HepG2 (cell line): ENCODE data around the gene CMIP. TPM values are rescaled to one million over a fixed set of nuclear protein-coding genes. Genes with fewer than 3 reads are reported as not detected.

Experiments used
- ARNTL ChIP-seq: sonication (generic); formaldehyde crosslinking; IDR thresholded peaks from 2 replicates; pipeline ENCODE4 v1.4.0; 2020; ENCODE audit warnings: mild to moderate bottlenecking, missing genetic modification reagents
- ATF7 ChIP-seq, 2 experiments: fragments of 450-650 bp in 1 of 2; sonication (generic) in 1 of 2; formaldehyde crosslinking in 1 of 2; IDR thresholded peaks; 2 replicates each; pipeline versions ENCODE4 v1.4.0 to v1.6.1; 2016 to 2020; ENCODE audit warnings: antibody characterized with exemption in 1 of 2, mild to moderate bottlenecking in 1 of 2, missing genetic modification reagents in 1 of 2
- HNRNPL ChIP-seq: fragments of 200-400 bp; formaldehyde crosslinking; IDR thresholded peaks from 2 replicates; pipeline ENCODE4 v1.6.1; 2017; ENCODE audit warnings: mild to moderate bottlenecking, low read depth, low read length
- MTA1 ChIP-seq: sonication (generic); formaldehyde crosslinking; IDR thresholded peaks from 2 replicates; pipeline ENCODE4 v1.4.0; 2020; ENCODE audit warnings: missing genetic modification reagents, mild to moderate bottlenecking, borderline replicate concordance
- NCOA2 ChIP-seq: sonication (generic); formaldehyde crosslinking; IDR thresholded peaks from 2 replicates; pipeline ENCODE4 v1.8.0; 2022; ENCODE audit warnings: inconsistent platforms
- NCOA5 ChIP-seq: sonication (generic); formaldehyde crosslinking; IDR thresholded peaks from 2 replicates; pipeline ENCODE4 v1.4.0; 2020; ENCODE audit warnings: missing genetic modification reagents
- SAP130 ChIP-seq: IDR thresholded peaks from 2 replicates; pipeline ENCODE4 v1.6.1; 2016; ENCODE audit warnings: low read depth
- TBL1XR1 ChIP-seq: fragments of 150-350 bp; IDR thresholded peaks from 2 replicates; pipeline ENCODE4 v1.6.1; 2014; ENCODE audit warnings: borderline replicate concordance, low read length; ENCODE audit not compliant: partially characterized antibody
- ZNF558 ChIP-seq: sonication (generic); formaldehyde crosslinking; IDR thresholded peaks from 2 replicates; pipeline ENCODE4 v1.9.0; 2022; ENCODE audit warnings: mild to moderate bottlenecking, missing genetic modification reagents, borderline replicate concordance
- ZNF678 ChIP-seq: sonication (generic); formaldehyde crosslinking; IDR thresholded peaks from 2 replicates; pipeline ENCODE4 v1.4.0; 2020; ENCODE audit warnings: mild to moderate bottlenecking, missing genetic modification reagents
- ZNF777 ChIP-seq: sonication (generic); formaldehyde crosslinking; IDR thresholded peaks from 2 replicates; pipeline ENCODE4 v1.4.0; 2020; ENCODE audit warnings: missing genetic modification reagents
- polyA plus RNA-seq, 8 experiments: library from polyadenylated mRNA; depleted of rRNA in 3 of 8; stranded (reverse) in 7 of 8; unstranded in 1 of 8; fragments of >200 nt; fragmentation: Illumina TruSeq in 4 of 8; extraction: Trizol in 4 of 8; gene quantifications; 2 replicates each; pipeline versions ENCODE4 v1.2.1 to v1.2.3, GENCODE V29; 2011 to 2016; ENCODE audit warnings: low read depth in 4 of 8, missing spikeins in 1 of 8, mixed read lengths in 1 of 8; ENCODE audit not compliant: insufficient read depth in 1 of 8
- total RNA-seq, 5 experiments: library from RNA; depleted of rRNA; stranded (reverse); fragments of >200 nt; fragmentation: Illumina TruSeq; extraction: Trizol; gene quantifications; 2 replicates each; pipeline ENCODE4 v1.2.3, GENCODE V29; 2016; ENCODE audit warnings: low read depth in 1 of 5
- TF ChIP-seq, protein P1 (sequence below): sonication (generic); formaldehyde crosslinking; conservative IDR thresholded peaks from 2 replicates; pipeline ENCODE4 v1.8.0; 2022; ENCODE audit warnings: mild to moderate bottlenecking, moderate library complexity, missing genetic modification reagents
- TF ChIP-seq, protein P2 (sequence below): sonication (generic); formaldehyde crosslinking; IDR thresholded peaks from 2 replicates; pipeline ENCODE4 v1.4.0; 2020; ENCODE audit warnings: low read depth, missing genetic modification reagents
- TF ChIP-seq, protein P3 (sequence below): sonication (generic); formaldehyde crosslinking; IDR thresholded peaks from 2 replicates; pipeline ENCODE4 v1.8.1; 2023; ENCODE audit warnings: missing genetic modification reagents, mild to moderate bottlenecking, borderline replicate concordance
- TF ChIP-seq, protein P4 (sequence below): sonication (generic); formaldehyde crosslinking; IDR thresholded peaks from 2 replicates; pipeline ENCODE4 v1.8.0; 2022; ENCODE audit warnings: mild to moderate bottlenecking, missing genetic modification reagents; ENCODE audit not compliant: insufficient replicate concordance
- TF ChIP-seq, protein P5 (sequence below): sonication (generic); formaldehyde crosslinking; IDR thresholded peaks from 2 replicates; pipeline ENCODE4 v1.5.1; 2020; ENCODE audit warnings: mild to moderate bottlenecking, moderate library complexity, missing genetic modification reagents
- TF ChIP-seq, protein P6 (sequence below): sonication (generic); formaldehyde crosslinking; IDR thresholded peaks from 2 replicates; pipeline ENCODE4 v1.9.0; 2022; ENCODE audit warnings: low read depth, missing genetic modification reagents

The CMIP gene
- total and polyA plus RNA-seq, 2 of the 13 experiments (the other 11 are each of a cell fraction or from before 2014, with no cell fraction given): 10.9 to 18.1 TPM

DNA sequence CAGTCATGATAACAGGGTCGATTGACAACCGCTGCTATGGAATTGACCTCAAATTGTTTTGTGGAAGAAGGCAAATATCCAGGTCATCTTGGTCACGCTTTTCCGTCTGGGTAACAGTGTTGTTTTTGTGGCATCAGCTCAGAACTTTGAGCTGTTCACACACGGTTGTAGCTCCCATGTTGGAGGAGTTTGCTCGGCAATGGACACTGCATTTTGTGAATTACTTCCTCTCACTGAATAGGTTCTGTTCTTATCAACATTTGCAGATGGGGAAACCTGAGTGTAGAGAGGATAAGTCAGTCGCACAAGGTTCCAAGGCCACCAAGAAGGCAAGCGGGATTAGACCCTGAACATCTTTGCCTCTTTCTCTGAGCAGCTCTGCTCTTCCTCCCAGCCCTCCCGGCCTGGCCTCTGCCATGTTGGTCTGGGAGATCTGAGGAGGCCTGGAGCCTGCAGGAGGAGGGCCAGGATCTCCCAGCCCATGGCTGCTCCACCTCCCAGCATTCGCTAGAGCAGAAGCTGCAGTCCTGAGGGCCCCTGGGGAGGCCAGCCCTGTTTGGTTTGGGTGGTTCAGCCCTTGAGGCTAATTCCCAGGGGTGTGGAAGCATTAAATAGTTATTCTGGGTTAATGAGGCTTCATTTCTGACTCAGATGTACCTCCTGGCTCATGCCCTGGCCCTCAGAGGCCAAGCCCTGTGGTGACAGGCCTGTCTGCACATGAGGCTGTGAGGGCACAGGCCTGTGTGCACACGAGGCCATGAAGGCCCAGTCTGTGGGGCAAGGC is 180.3 kb downstream of the CMIP start (continued):
- TF ChIP-seq, protein P1, sequence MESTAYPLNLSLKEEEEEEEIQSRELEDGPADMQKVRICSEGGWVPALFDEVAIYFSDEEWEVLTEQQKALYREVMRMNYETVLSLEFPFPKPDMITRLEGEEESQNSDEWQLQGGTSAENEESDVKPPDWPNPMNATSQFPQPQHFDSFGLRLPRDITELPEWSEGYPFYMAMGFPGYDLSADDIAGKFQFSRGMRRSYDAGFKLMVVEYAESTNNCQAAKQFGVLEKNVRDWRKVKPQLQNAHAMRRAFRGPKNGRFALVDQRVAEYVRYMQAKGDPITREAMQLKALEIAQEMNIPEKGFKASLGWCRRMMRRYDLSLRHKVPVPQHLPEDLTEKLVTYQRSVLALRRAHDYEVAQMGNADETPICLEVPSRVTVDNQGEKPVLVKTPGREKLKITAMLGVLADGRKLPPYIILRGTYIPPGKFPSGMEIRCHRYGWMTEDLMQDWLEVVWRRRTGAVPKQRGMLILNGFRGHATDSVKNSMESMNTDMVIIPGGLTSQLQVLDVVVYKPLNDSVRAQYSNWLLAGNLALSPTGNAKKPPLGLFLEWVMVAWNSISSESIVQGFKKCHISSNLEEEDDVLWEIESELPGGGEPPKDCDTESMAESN (CRISPR knock-in tag): no peak
- TF ChIP-seq TBL1XR1: no peak
- peak; percentile 79; the same call in 1 of the 2 replicates for TF ChIP-seq ARNTL (CRISPR knock-in tag)
- TF ChIP-seq MTA1 (CRISPR knock-in tag): peak; percentile 38; the same call in 1 of the 2 replicates
- no peak for TF ChIP-seq ZNF777 (CRISPR knock-in tag)
- TF ChIP-seq, protein P2, sequence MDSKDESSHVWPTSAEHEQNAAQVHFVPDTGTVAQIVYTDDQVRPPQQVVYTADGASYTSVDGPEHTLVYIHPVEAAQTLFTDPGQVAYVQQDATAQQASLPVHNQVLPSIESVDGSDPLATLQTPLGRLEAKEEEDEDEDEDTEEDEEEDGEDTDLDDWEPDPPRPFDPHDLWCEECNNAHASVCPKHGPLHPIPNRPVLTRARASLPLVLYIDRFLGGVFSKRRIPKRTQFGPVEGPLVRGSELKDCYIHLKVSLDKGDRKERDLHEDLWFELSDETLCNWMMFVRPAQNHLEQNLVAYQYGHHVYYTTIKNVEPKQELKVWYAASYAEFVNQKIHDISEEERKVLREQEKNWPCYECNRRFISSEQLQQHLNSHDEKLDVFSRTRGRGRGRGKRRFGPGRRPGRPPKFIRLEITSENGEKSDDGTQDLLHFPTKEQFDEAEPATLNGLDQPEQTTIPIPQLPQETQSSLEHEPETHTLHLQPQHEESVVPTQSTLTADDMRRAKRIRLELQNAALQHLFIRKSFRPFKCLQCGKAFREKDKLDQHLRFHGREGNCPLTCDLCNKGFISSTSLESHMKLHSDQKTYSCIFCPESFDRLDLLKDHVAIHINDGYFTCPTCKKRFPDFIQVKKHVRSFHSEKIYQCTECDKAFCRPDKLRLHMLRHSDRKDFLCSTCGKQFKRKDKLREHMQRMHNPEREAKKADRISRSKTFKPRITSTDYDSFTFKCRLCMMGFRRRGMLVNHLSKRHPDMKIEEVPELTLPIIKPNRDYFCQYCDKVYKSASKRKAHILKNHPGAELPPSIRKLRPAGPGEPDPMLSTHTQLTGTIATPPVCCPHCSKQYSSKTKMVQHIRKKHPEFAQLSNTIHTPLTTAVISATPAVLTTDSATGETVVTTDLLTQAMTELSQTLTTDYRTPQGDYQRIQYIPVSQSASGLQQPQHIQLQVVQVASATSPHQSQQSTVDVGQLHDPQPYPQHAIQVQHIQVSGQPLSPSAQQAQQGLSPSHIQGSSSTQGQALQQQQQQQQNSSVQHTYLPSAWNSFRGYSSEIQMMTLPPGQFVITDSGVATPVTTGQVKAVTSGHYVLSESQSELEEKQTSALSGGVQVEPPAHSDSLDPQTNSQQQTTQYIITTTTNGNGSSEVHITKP (CRISPR knock-in tag): no peak
- TF ChIP-seq, protein P3, sequence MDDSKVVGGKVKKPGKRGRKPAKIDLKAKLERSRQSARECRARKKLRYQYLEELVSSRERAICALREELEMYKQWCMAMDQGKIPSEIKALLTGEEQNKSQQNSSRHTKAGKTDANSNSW (CRISPR knock-in tag): no peak
- TF ChIP-seq ZNF678: no peak
- TF ChIP-seq, protein P4, sequence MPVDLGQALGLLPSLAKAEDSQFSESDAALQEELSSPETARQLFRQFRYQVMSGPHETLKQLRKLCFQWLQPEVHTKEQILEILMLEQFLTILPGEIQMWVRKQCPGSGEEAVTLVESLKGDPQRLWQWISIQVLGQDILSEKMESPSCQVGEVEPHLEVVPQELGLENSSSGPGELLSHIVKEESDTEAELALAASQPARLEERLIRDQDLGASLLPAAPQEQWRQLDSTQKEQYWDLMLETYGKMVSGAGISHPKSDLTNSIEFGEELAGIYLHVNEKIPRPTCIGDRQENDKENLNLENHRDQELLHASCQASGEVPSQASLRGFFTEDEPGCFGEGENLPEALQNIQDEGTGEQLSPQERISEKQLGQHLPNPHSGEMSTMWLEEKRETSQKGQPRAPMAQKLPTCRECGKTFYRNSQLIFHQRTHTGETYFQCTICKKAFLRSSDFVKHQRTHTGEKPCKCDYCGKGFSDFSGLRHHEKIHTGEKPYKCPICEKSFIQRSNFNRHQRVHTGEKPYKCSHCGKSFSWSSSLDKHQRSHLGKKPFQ: no peak
- no peak for TF ChIP-seq HNRNPL
- no peak for TF ChIP-seq ATF7 (IDR thresholded peaks at IDR 0.05)
- TF ChIP-seq ATF7 (CRISPR knock-in tag; IDR thresholded peaks at IDR 0.05): peak; percentile 69
- TF ChIP-seq ZNF558 (CRISPR knock-in tag): no peak
- TF ChIP-seq, protein P5, sequence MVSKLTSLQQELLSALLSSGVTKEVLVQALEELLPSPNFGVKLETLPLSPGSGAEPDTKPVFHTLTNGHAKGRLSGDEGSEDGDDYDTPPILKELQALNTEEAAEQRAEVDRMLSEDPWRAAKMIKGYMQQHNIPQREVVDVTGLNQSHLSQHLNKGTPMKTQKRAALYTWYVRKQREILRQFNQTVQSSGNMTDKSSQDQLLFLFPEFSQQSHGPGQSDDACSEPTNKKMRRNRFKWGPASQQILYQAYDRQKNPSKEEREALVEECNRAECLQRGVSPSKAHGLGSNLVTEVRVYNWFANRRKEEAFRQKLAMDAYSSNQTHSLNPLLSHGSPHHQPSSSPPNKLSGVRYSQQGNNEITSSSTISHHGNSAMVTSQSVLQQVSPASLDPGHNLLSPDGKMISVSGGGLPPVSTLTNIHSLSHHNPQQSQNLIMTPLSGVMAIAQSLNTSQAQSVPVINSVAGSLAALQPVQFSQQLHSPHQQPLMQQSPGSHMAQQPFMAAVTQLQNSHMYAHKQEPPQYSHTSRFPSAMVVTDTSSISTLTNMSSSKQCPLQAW (CRISPR knock-in tag): no peak
- no peak for TF ChIP-seq NCOA5 (CRISPR knock-in tag)
- TF ChIP-seq, protein P6, sequence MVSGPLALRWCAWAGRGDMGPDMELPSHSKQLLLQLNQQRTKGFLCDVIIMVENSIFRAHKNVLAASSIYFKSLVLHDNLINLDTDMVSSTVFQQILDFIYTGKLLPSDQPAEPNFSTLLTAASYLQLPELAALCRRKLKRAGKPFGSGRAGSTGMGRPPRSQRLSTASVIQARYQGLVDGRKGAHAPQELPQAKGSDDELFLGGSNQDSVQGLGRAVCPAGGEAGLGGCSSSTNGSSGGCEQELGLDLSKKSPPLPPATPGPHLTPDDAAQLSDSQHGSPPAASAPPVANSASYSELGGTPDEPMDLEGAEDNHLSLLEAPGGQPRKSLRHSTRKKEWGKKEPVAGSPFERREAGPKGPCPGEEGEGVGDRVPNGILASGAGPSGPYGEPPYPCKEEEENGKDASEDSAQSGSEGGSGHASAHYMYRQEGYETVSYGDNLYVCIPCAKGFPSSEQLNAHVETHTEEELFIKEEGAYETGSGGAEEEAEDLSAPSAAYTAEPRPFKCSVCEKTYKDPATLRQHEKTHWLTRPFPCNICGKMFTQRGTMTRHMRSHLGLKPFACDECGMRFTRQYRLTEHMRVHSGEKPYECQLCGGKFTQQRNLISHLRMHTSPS (CRISPR knock-in tag): no peak
- TF ChIP-seq SAP130: peak; percentile 68
- TF ChIP-seq NCOA2 (CRISPR knock-in tag): peak; percentile 69; the same call in 1 of the 2 replicates
